Esophagus muscularis mucosa (tissue), 4 donors: ENCODE measurements around the gene PLA2G2A.

Source experiments
- EP300 ChIP-seq: sonication (generic); formaldehyde crosslinking; IDR thresholded peaks from one replicate; pipeline ENCODE4 v1.6.1; 2017; ENCODE audit warnings: antibody characterized with exemption
- POLR2A ChIP-seq: fragments of 450-650 bp; IDR thresholded peaks from one replicate; pipeline ENCODE4 v1.6.1; 2017; ENCODE audit warnings: antibody characterized with exemption, moderate library complexity, mild to moderate bottlenecking, low read depth
- POLR2AphosphoS5 ChIP-seq, 2 donors: sonication (generic); formaldehyde crosslinking; IDR thresholded peaks; one replicate each; pipeline ENCODE4 v1.6.1; 2017; ENCODE audit warnings: antibody characterized with exemption in 2 of 2
- TF ChIP-seq, protein P1 (sequence below), 3 experiments: fragments of 200-600 bp in 2 of 3; fragments of 450-650 bp in 1 of 3; sonication (generic) in 2 of 3; IDR thresholded peaks; one replicate each; pipeline ENCODE4 v1.5.1; 2017 to 2019; ENCODE audit warnings: antibody characterized with exemption in 3 of 3, mild to moderate bottlenecking in 2 of 3, moderate library complexity in 1 of 3

DNA sequence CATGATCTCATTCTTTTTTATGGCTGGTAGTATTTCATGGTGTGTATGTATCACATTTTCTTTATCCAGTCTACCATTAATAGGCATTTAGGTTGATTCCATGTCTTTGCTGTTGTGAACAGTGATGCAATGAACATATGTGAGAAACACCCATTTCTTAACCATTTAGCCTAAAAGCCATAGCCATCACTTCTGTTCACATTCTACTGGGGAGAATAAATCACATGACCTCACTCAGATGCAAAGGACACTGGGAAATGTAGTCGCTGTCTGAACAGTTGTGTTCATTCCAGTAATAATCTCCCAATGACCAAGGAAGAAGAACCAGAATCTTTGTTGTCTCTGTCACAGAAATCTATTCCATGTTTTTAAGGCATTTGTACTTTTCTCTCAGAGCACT, 40.9 kb downstream of the PLA2G2A start:
- TF ChIP-seq, protein P1, sequence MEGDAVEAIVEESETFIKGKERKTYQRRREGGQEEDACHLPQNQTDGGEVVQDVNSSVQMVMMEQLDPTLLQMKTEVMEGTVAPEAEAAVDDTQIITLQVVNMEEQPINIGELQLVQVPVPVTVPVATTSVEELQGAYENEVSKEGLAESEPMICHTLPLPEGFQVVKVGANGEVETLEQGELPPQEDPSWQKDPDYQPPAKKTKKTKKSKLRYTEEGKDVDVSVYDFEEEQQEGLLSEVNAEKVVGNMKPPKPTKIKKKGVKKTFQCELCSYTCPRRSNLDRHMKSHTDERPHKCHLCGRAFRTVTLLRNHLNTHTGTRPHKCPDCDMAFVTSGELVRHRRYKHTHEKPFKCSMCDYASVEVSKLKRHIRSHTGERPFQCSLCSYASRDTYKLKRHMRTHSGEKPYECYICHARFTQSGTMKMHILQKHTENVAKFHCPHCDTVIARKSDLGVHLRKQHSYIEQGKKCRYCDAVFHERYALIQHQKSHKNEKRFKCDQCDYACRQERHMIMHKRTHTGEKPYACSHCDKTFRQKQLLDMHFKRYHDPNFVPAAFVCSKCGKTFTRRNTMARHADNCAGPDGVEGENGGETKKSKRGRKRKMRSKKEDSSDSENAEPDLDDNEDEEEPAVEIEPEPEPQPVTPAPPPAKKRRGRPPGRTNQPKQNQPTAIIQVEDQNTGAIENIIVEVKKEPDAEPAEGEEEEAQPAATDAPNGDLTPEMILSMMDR (IDR thresholded peaks at IDR 0.05), result no peak
- TF ChIP-seq POLR2A, result no peak
- TF ChIP-seq POLR2AphosphoS5 (IDR thresholded peaks at IDR 0.05), result no peak
- no peak for TF ChIP-seq EP300
